H54 (cell line): ENCODE results near the gene MAPKBP1.

ENCODE experiments used
- DNase-seq: peaks from one replicate; pipeline ENCODE4 v3.0.0; 2011; ENCODE audit warnings: low spot score, mixed read lengths; ENCODE audit not compliant: insufficient read length
- FAIRE-seq: peaks from 3 replicates; lab custom pipeline; 2011; peaks lifted over from hg19 to GRCh38; lab: Jason Lieb, UNC
- POLR2A ChIP-seq: IDR thresholded peaks from 2 replicates; pipeline ENCODE4 v1.6.1; 2011; ENCODE audit warnings: low read depth, mild to moderate bottlenecking, low read length

The MAPKBP1 gene

DNA sequence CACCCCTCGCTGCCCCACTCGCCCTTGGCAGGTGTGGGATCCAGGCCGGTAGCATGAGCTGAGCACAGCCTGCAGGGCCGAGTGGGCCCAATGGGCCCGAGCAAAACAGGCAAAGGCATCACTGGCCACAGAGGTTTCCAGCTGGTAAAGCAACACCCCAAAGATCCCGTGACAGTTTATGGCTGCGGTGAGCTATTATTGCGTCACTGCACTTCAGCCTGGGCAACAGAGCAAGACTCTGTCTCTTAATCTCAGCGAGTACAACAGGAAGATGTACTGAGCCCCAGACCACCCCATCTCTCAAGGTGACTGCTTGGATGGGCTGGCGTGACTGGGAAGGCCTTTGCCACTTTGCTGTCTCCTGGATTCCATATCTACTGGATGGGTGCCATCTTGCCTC is 57.9 kb downstream of the MAPKBP1 start:
- TF ChIP-seq POLR2A = no peak
- no peak for DNase-seq
- FAIRE-seq = no peak

DNA sequence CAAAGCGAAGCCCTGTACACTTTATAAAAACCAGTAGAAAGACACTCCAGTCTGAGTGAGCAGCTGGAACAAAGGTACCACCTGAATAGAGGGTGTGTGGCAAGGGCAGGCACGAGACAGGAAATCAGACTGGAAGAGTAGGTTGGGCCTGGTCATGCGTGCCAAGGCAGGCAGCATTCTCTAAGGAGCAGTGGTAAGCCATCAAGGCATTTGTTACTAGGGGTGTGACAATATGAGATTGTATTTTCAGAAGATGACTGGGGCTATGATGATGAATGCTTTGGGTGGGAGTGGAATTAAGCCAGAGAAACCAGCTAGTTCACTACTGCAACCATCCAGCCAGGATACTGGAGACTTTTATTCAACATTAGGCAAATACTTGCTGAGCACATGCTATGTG is 58.6 kb downstream of the MAPKBP1 start:
- no peak for FAIRE-seq
- DNase-seq = no peak
- TF ChIP-seq POLR2A = no peak

DNA sequence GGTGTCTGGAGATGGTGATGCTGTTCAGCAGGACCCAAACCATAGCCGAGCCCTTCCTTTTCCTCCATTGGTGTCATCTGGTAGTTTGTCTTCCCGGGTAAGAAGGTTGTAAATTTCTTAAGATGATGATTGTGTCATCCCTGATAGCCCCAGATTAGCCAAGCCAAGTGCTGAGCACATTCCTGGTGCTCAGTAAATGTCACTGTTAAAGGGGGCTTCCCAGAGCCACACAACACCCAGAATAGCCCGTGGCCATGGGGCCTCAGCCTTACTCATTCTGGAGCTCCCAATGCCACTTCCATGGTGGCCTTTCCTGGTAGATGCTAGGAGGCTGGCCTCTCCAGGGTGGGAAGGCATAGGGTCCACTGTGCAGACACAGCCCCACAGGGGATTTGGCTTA is 59.8 kb downstream of the MAPKBP1 start:
- FAIRE-seq (no peak), DNase-seq (no peak)
- no peak for TF ChIP-seq POLR2A

DNA sequence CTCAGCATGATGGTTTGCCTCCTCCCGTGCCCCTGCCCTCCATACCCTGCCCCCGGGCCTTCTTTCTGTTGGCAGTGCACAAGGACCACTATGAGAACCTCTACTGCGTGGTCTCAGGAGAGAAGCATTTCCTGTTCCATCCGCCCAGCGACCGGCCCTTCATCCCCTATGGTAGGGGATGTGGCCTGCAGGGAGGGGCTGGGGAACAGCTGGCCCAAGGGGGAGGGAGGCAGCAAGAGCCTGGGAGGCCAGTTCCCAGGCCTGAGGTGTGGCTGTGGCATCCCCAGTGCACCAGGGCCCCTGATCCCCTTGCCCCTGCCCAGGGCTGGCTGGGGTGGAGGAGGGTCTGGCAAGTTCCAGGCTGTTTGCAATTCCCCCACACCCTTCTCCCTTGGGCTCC is 61.8 kb downstream of the MAPKBP1 start:
- FAIRE-seq = no peak
- TF ChIP-seq POLR2A = no peak
- DNase-seq = no peak

DNA sequence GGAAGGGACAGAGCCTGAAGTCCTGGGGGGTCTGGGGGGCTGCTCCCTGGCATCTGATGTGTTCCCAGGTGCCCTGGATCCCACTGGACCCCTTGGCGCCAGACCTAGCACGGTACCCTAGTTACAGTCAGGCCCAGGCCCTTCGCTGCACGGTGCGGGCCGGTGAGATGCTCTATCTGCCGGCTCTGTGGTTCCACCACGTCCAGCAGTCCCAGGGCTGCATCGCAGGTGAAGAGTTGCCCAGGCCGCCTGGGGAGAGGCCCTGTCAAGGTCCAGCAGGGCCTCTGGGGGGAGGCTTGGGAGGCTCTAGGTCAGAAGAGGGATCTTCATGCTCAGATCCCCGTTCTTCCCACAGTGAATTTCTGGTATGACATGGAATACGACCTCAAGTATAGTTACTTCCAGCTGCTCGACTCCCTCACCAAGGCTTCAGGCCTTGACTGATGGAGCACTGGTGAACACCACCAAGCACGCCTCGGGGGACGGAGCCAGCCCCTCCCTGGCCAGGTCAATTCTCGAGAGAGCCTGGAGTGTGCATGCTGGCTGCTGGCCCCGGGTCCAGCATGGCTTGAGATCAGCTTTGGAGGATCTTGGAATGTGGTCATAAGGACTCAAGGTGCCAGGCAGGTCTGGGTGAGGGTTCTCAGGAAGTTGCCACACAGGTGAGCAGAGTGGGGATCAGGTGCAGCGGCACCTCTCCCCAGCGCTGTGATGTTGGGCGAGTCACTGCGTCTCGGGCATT is 62.6 kb downstream of the MAPKBP1 start:
- no peak for TF ChIP-seq POLR2A
- FAIRE-seq (no peak), DNase-seq (no peak)

DNA sequence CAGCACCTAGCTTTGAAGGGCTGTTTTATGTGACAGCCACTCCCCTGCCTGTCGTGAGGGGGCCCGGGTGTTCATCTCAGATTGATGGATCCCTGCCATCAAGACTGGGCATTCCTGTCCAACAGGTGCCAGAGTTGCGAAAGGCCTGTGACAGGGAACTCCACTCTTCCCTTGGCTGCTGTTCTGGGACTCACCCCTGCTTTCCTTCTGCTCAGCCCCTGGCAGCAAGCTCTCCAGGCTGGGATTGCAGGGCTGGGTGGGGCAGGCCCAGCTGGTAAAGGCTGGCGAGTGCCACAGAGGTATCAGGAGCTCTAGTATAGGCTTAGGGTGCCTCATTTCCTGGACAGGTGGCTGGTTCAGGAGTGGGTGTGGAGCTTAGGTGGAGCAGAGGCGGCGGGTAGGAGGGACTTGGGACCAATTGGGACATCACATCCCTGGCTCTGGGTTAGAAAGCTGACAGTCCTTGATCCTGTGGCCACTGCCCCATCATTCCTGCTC is 64.2 kb downstream of the MAPKBP1 start, which contains the start of gene PLA2G4B:
PLA2G4B (plus strand) TSS at position 448 of the 498 bp plus-strand sequence. CDS start 67 bp downstream, outside the sequence.
- DNase-seq = no peak
- TF ChIP-seq POLR2A = no peak
- no peak for FAIRE-seq

DNA sequence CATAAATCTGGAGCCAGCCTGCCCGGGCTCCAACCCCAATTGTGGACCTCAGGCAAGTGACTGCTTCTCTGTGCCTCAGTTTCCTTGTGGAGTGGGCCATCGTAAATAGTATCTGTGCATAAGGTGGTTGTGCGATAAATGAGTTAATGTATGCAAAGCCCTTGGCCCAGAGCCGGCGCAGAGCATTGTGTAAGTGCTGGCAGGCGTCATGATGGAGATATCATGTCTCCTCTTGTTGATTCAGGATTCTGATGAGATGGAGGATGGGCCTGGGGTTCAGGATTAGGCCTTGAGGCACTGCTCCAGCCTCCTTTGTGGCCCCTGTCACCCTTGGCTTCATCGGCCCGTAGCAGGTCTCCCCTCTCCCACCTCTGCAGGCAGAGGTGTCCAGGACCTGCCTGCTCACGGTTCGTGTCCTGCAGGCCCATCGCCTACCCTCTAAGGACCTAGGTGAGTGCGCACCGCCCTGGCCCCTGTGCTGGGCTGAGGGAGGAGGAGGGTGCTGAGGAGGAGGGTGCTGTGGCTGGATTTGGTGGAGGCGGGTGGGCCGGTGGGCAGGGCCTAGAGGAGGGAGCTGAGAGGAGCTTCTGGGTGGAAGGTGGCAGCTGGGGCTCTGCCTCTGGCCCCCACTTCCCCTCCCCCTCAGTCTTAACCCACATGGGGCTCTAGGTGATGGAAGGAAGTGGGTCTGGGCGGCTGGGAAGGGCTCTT is 65.7 kb downstream of the MAPKBP1 start:
- no peak for DNase-seq
- no peak for TF ChIP-seq POLR2A
- FAIRE-seq = no peak

DNA sequence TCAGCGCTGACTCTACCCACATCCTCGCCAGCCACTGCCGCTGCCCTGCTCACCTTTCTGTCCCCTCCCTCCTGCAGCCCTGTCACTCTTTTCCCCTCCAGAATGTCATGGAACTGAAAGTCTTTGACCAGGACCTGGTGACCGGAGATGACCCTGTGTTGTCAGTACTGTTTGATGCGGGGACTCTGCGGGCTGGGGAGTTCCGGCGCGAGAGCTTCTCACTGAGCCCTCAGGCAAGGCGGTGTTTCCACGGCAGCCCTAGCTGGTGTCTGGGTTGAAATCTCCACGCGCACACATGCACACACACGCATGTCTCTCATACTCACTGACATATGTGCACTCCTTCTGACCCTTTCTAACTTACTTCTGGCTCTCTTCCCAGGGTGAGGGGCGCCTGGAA is 66.4 kb downstream of the MAPKBP1 start:
- FAIRE-seq = no peak
- no peak for TF ChIP-seq POLR2A

DNA sequence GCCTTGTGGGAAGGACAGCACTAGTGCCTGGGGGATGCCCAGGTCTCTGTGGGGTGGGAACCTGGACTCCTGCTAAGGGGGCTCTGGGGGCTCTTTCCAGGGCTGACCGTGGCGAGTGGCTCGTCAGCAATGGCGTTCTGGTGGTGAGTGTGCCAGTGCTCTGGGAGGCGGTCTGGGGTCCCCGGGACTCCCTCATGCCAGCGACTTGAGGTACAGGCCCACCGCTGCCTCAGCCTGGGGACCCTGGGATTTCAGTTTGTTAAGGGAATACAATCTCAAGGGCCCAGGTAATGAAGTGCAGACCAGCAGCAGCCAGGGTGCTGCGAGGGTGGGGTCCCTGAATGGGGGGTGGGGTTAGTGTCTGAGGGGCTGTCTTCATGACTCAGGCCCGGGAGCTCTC is 66.8 kb downstream of the MAPKBP1 start:
- TF ChIP-seq POLR2A = no peak
- FAIRE-seq (no peak), DNase-seq (no peak)

More for the DNA sequence above, 66.4 kb downstream of the MAPKBP1 start:
- DNase-seq = no peak

DNA sequence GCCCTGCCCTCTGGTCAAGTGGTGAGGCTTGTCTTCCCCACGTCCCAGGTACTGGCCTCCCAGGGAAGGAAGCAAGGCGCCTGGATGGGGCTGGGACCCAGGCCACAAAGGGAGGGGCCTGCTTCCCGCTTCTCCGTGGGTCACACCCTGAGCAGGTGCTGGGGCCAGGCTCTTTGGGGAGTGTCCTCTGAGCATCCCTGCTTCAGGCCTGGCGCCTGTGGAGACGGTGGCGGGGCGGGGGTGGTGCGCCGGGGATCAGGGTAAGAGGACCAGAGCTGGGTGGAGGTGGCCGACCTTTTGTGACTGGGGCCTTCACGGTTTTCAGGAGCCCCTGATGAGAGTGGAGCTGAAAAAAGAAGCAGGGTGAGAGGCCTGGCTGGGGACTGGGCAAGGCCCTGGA is 67.9 kb downstream of the MAPKBP1 start:
- TF ChIP-seq POLR2A = no peak
- FAIRE-seq (no peak), DNase-seq (no peak)

DNA sequence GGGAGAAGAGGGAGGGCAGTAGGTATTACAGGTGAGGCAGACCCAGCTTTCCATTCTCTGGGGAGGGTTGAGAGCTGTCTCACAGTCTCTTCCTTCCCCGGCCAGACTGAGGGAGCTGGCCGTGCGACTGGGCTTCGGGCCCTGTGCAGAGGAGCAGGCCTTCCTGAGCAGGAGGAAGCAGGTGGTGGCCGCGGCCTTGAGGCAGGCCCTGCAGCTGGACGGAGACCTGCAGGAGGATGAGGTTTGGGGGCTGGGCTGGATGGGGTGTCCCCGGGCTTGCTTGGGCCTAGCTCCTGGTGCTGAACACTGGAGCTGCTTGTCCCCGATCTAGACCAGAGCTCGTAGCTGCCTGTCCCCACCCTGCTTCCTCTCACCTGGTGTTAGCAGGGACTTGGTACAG is 69.3 kb downstream of the MAPKBP1 start:
- TF ChIP-seq POLR2A = no peak
- no peak for FAIRE-seq
- DNase-seq = no peak

DNA sequence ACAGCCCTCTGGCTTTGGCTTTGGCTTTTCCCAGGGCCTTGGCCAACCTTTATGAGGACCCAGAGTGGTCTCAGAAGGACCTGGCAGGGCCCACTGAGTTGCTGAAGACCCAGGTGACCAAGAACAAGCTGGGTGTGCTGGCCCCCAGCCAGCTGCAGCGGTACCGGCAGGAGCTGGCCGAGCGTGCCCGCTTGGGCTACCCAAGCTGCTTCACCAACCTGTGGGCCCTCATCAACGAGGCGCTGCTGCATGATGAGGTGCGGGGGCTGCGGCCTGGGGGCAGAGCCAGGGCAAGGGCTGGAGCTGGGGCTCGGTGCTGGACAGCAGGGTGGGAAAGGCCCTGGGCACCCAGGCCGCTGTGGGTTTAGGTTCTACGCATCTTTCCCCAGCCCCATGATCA is 70.5 kb downstream of the MAPKBP1 start:
- DNase-seq (no peak), FAIRE-seq (no peak)
- TF ChIP-seq POLR2A = no peak

DNA sequence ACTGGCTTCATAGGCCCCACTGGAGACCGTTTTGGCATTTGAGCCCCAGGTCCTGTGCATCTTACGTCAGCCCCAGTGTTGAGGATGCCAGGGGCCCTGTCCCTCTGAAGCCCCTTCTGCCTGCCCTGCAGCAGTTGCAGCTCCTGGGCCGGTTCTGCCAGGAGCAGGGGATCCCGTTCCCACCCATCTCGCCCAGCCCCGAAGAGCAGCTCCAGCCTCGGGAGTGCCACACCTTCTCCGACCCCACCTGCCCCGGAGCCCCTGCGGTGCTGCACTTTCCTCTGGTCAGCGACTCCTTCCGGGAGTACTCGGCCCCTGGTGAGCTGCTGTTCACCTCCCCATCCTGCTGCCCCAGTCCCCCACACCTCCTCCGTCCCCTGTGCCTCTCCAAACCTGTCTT is 72.9 kb downstream of the MAPKBP1 start:
- TF ChIP-seq POLR2A = no peak
- DNase-seq (no peak), FAIRE-seq (no peak)

DNA sequence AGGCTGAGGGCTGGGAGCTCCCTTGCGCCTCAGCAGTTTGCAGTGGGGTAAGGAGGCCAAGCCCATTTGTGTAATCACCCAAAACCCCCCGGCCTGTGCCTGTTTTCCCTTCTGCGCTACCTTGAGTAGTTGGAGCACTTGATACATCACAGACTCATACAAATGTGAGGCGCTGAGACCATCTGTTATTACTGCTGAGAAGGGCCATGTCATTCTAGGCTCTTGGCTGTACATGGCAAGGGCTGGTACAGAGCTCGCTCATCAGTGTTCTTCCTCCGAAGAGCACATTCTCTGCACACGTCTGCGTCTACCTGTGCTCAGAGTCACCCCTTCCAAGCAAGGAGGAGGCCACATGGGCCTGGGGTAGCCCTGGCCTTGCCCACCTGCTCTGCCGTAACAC is 73.7 kb downstream of the MAPKBP1 start:
- no peak for TF ChIP-seq POLR2A
- no peak for FAIRE-seq
- DNase-seq = no peak
